Myocyte (in vitro differentiated cells): ENCODE measurements around the gene MXRA8. TPM values are rescaled to one million over a fixed set of nuclear protein-coding genes. Genes with fewer than 3 reads are reported as not detected.

ENCODE experiments used
- DNase-seq: peaks from one replicate; pipeline ENCODE4 v3.0.0-alpha.2; 2012; ENCODE audit warnings: low read depth
- total RNA-seq: library from RNA; depleted of rRNA; stranded (reverse); fragments of >200 nt; gene quantifications from 2 replicates; pipeline ENCODE4 v1.2.3, GENCODE V29; 2014

The MXRA8 gene
- total RNA-seq, 1 donor from 2014 or later, result 224 TPM

DNA sequence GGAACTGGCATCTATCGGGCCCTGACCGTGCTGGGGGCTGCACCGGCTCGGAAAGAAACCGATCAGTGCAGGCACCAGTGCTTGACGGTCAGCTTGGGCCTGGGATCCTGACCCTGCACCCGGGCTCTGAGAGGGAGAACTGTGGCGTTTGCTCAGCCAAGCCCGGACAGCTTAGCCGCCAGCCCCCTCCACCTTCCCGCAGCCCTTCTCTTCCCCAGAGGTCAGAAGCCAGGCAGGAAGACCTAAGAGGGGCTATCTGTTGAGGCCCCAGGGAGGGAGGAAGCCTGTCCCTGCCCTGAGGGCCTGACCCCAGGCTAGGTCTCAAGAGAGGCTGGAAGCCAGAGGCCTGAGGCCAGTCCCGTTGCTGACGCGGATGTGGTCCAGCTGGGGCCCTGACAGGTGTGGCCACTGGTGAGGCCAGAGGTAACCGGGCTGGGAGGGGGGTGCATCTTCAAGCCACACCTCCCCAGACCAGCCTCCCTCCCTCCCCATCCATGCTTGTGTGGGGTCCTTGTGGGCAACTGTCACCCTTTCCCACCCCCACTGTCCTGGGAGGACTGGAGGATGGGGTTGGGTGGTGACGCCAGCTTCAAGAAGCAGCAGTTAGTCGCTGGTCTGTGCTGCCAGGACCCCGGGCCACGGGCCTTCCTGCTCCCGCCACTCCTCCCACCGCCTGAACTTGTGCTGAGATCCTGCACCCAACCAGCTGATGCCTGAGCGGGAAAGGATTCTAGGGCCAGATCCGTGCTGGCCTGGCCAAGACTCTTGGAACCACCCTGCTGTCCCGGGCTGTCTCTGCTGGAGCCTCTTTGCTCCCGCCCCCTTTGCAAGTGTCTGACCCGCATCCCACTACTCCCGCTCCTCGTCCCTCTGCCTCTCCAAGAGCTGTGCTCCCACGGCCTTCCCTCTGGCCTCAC is 6.6 kb downstream of the MXRA8 start:
- peak; percentile 55 for DNase-seq

DNA sequence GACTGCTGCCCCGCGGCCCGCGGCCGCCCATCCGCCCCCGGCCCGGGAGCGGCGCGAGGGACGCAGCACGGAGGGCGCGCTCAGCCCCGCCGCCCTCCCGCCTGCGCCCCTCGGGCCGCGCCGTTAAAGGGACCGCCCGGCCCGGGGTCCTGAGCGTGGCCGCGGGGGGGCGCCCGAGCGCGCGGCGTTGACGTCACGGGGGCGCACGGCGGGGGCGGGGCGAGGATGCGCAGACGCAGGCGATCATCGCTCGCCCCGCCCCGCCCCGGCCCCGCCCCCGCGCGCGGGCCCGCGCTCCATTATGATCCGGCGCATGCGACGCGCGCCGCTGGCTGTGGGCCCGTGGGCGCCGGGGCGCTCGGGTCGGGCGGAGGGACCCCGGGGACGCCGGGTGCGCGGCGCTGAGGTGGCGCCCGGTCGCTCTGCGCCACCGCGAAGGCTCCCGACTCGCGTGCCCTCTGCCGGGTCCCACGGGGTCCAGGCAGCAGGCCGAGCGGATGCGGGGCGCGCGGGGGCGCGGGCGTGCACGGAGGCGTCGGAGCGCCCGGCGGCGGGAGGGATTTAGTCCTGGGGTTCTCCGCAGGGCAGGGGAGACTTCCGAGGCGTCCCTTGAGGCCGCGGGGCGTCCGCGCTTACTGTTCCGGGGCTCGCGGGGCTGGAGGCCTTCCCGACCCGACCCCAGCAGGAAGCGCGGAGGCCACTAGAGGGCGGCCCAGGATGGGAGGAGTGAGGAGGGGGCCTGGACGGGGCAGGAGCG is 8.9 kb downstream of the MXRA8 start, which contains the start of gene DVL1:
TSS of gene DVL1 (minus strand) at position 163 of the 757 bp plus-strand sequence. CDS start 353 bp downstream, outside the sequence.
- DNase-seq, result peak; percentile 79

DNA sequence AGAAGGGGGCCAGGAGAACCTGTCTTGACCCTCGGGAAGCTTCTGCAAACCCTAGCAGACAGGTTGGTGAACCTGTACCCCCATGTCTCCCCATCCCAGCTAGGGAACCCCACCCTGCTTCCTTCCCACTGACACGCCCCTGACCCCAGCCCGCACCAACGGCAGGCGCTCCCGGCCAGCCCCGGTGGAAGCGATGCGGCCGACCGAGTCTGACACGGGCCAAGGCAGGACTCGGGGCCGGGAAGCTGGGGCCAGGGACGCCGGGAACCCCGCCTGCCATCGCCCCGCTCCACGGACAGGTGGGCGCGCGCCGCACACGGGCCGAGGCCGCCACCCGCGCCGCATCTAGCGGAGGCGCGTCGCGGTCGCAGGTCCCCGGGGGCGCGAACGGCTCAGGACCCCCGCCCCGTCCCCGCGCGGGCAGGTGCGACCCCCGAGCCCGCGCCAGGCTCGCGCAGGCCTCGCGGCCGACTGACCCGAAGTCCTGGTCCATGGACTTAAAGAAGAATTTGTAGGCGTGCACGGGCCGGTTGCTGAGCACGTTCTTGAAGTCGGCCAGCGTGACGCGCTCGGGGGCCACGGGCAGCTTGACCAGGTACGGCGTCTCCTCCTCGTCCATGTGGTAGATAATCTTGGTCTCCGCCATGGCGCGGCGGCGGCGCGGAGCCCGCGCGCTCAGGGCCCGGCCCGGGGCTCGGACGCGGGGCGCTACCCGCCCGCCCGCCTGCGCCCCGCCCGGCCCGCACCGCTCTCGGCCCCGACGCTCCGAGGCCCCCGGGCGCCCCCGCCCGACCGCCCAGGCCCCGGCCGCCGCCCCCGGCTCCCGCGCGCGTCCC is 9.7 kb downstream of the MXRA8 start:
- no peak for DNase-seq

DNA sequence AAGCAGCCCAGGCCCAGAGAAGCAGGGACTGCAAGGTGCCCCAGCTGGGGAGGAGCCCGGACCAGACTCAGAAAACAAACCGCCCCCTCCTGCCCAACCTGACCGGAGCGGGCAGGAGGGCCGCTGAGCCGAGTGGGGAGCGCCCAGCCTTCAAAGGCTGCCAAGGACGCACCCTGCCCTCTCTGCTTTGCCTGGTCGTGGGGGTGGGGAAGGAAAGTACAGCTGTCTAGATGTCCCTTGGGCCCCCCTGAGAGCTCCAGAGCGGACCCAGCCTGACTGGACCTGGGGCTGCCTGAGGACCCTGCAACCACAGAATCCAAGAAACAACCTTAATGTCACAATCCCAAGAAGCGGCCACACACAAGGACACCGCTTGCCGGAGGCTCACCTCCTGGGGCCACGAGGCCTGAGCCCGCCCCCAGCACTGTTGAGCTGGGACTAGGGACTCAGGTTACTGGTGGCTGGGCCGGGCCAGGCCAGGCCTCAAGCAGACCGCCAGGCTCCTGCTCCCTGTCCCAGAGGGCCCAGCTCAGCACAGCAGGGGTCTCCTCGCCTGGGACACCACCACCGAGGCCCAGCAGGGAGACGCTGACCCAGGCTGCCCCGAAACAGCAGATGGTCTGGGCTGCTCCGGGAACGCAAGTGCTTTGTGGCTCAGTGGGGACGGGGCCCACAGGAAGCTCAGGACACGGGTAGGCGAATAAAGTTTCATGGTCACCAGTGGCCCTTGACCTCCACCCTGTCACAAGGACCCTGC is 10.5 kb downstream of the MXRA8 start:
- peak; percentile 60 for DNase-seq

DNA sequence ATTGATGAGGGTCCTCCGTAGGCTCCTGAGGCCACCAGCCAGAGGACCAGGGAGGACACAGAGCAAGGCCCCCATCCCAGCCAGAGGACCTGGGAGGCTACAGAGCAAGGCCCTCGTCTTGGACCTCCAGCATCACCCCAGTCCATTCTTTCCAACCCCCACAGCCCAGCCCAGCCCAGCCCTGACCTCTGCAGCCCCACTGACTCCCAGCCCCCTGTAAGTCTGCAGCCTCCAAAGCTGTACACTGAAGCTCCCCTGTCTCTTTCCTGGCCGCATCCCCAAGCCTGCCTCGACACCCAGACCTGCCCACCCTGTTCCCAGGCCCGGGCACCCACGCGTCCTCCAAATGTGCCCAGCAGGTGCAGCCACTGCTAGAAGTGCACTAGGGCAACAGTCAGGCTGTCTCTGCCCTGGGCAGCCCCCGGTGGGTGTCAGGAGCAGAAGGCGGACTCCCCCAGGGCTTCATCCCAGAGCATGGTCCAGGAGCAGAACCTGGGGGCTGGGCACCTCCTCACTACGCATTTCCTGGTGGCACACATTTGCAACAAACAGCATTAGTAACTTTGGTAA is 11.2 kb downstream of the MXRA8 start:
- no peak for DNase-seq

GRCh38 chr1:1346501-1346890 is 11.9 kb downstream of the MXRA8 start:
- no peak for DNase-seq

DNA sequence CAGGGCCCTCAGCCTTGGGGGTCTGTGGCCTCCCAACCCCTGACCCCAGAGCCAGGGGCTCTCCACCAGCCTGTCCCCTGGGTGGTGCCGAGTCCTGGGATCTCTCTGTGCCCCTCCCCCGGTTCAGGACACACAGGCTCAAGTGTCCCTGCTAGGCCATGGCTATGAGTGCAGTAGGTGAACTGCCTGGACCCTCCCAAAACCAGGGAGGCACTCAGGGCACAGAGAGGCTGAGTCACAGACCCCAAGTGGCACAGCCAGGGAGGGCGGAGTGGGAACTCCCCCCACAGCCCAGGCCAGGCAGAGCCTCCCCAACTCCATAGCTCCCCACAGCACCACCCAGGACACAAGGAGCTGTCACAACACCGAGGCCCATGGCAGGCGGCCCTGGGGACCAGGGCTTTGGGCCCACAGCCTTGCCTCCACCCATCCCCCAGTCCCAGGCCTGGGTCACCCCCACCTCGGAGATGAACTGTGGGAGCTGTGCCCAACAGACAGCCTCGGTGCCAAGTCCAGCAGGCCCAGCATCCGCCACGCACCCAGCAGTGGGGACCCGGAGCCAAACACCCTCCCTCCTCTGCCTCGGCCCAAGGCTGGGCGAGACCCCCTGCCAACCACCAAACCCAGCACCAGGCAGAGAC is 12.4 kb downstream of the MXRA8 start:
- no peak for DNase-seq

GRCh38 chr1:1345384-1345783 is 13.0 kb downstream of the MXRA8 start:
- DNase-seq, result peak; percentile 68

- peak; percentile 54 for DNase-seq
These were observed 13.5 kb downstream of the MXRA8 start for GRCh38 chr1:1344655-1345361.

DNA sequence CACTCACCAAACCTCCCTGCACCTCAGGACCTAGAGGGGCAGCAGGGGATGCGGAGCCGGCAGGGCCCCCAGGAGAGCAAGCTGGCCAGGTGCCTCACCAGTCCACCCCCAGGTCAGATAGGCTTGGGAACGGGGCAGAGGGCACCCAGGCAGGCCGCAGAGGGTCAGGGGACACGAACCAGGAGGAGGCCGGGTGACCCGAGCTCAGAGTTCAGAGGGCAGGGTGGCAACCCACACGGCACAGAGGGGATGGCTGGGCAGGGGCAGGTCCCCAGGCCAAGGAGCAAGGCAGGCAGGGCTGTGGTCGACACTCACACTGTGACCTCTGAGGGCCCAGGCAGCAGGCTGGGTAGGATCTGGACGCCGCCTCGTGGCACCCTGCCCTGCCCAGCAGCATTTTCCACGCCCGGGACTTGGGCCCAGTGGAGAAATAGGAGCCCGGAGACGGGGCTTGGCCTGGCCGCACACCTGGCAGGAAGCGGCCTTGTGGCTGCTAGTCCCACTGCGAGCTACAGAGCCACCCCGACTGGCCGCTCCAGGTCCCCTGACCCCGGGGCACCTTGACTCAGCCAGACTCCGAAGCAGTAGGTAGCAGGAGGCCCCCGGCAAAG is 14.4 kb downstream of the MXRA8 start:
- DNase-seq, result no peak

- no peak for DNase-seq
These were observed 15.7 kb downstream of the MXRA8 start for GRCh38 chr1:1342584-1343115.

DNA sequence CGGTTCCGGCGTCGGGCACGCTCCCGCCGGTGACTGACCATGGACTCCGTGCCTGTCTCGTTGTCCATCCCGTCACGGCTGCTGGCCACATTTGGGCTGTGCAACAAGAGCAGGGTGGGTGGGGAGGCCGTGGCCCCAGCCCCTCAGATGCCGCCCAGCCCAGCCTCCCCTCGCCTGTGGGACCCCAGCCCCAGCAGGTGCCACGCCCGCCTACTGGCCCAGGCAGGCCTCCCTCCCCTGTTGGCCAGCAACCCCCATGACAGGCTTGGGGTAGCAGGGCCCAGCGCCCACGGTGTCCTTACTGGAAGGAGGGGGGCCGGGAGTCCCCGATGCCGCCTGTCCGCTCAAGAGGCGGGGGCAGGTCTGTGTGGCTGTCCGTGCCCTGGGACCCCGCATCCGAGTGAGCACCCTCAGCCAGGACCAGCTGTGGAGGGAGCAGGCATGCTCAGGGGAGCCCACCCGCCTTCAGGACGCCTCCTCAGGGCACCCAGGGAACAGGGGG is 16.2 kb downstream of the MXRA8 start:
- no peak for DNase-seq

DNA sequence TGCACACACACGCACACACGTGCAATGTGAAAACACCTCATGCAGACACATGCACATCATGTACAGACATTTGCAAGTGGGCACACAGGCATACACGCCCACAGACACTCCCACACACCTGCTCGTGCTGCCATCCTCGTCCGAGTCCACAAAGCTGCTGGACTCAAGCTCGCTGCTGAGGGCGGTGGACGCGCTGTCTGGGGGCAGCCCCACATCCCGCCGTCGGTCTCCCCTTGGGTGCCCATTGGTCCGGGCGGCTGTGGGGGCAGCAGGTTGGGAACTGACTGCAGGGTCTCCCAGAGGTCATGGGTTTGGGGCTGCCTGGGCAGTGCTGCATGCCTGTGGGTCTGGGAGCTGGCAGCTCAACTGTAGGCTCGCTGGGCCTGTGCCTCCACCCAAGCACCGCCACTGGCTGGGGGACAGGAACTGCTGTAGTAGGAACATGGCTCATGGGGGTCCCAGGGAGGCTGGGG is 16.8 kb downstream of the MXRA8 start:
- no peak for DNase-seq

- DNase-seq, result no peak
These were observed 17.4 kb downstream of the MXRA8 start for GRCh38 chr1:1340791-1341548.

DNA sequence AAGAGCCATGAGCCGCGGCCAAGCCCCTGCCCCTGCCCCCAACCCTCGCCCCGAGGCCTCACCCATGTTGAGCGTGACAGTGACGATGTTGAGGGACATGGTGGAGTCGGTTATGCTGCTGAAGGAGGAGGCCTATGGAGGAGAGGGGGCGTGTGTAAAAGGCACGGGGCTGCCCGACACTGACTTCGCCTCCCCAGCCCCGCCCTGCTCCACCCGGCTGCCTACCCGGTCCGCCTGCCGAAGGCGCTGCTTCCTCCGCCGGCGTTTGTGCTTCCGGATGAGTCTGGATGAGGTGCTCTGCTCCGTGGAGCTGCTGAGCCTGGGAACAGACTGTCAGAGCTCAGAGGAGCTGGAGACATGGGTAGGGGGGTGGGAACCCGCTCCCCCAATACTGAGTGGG is 18.2 kb downstream of the MXRA8 start:
- DNase-seq, result no peak

DNA sequence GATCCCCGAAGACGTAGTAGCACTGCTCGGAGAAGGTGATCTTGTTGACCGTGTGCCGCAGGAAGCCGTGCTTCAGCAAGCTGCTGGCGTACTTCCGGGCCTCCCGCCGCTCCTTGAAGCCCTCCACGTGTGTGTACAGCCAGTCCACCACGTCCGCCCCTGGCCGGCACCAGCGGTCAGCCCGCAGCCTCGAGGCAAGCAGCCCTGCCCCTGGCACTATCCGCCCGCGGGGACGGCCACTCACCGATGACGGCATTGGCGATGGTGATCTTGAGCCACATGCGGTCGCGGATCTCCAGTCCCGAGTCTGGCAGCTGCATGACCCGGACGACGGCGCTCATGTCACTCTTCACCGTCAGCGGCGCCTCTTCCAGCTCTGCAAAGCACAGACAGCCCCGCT is 20.1 kb downstream of the MXRA8 start:
- DNase-seq, result no peak

GRCh38 chr1:1337793-1338147 is 20.6 kb downstream of the MXRA8 start:
- no peak for DNase-seq
